ENCODE results near the gene ARHGAP6. TPM values are rescaled to one million over a fixed set of nuclear protein-coding genes. Genes with fewer than 3 reads are reported as not detected.

Gene ARHGAP6
- total RNA-seq, 1 donor from 2014 or later = 3.1 TPM

- Histone ChIP-seq H3K4me1 (no peaks in the 10 kb centered on the region), H3K4me3 (no peak overlapping the region), H3K27me3 (ENCODE audit: low read depth) (no peaks in the 10 kb centered on the region), H3K27ac (replicated peaks) (no peak overlapping the region), H3K9me3 (replicated peaks) (no peaks in the 10 kb centered on the region), H3K36me3 (no peaks in the 10 kb centered on the region)
- intact Hi-C loops (cut with micrococcal nuclease) = no loop called here
- no peak for DNase-seq
- TF ChIP-seq, protein P1, sequence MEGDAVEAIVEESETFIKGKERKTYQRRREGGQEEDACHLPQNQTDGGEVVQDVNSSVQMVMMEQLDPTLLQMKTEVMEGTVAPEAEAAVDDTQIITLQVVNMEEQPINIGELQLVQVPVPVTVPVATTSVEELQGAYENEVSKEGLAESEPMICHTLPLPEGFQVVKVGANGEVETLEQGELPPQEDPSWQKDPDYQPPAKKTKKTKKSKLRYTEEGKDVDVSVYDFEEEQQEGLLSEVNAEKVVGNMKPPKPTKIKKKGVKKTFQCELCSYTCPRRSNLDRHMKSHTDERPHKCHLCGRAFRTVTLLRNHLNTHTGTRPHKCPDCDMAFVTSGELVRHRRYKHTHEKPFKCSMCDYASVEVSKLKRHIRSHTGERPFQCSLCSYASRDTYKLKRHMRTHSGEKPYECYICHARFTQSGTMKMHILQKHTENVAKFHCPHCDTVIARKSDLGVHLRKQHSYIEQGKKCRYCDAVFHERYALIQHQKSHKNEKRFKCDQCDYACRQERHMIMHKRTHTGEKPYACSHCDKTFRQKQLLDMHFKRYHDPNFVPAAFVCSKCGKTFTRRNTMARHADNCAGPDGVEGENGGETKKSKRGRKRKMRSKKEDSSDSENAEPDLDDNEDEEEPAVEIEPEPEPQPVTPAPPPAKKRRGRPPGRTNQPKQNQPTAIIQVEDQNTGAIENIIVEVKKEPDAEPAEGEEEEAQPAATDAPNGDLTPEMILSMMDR (IDR thresholded peaks at IDR 0.05; ENCODE audit: borderline replicate concordance) = no peak
These were observed 474.8 kb downstream of the ARHGAP6 start for GRCh38 chrX:11190745-11191510.

DNA sequence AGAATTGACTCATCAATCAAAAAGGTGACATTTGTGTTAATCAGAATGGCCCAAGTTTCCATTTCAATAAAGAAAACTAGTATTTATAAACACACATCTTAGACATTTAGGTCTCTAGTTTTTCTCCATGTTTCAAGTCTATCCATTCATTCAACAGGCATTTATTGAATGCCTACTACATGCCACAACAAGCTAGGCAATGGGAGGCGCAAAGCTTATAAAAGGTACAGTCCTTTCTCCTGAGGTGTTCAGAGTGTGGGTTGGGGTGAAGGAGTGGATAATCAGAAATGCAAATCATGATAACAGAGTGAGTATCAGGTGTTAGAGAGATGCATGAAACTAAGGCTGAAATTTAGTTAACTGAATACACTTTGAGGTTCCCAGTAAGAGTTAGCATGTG, 476.6 kb downstream of the ARHGAP6 start:
- intact Hi-C loops (cut with micrococcal nuclease) = no loop called here
- no peaks in the 10 kb centered on the region for H3K27me3 ChIP-seq (ENCODE audit: low read depth)
- DNase-seq = no peak
- no peaks in the 10 kb centered on the region for H3K4me1 ChIP-seq
- no peaks in the 10 kb centered on the region for H3K36me3 ChIP-seq
- H3K27ac ChIP-seq (replicated peaks) = no peak overlapping the region
- TF ChIP-seq, protein P1 (IDR thresholded peaks at IDR 0.05; ENCODE audit: borderline replicate concordance) = no peak
- no peaks in the 10 kb centered on the region for H3K9me3 ChIP-seq (replicated peaks)
- H3K4me3 ChIP-seq = no peak overlapping the region

DNA sequence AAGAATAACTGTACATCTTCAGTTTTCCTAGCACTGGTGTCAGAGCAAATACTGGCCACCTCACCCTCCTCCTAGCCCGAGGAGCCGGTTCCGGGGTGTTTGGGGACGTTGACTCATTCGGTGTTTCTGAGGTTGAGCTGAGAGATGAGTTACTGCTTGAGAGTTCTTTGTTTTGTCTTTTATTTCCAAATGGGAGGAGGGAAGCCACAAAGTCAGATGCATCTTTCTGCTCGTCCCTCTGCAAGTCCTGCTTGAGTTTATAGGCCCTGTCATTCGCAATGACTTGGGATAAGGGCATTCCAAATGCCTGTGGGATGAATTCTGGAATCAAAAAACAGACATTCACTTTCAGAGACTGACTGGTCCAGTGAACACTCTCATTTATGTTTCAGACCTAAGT, 477.1 kb downstream of the ARHGAP6 start:
- intact Hi-C loops (cut with micrococcal nuclease) = no loop called here
- H3K4me1 ChIP-seq = no peaks in the 10 kb centered on the region
- DNase-seq = no peak
- TF ChIP-seq, protein P1 (IDR thresholded peaks at IDR 0.05; ENCODE audit: borderline replicate concordance) = no peak
- H3K36me3 ChIP-seq = no peaks in the 10 kb centered on the region
- no peaks in the 10 kb centered on the region for H3K9me3 ChIP-seq (replicated peaks)
- H3K27ac ChIP-seq (replicated peaks) = no peak overlapping the region
- H3K4me3 ChIP-seq = no peak overlapping the region
- H3K27me3 ChIP-seq (ENCODE audit: low read depth) = no peaks in the 10 kb centered on the region

DNA sequence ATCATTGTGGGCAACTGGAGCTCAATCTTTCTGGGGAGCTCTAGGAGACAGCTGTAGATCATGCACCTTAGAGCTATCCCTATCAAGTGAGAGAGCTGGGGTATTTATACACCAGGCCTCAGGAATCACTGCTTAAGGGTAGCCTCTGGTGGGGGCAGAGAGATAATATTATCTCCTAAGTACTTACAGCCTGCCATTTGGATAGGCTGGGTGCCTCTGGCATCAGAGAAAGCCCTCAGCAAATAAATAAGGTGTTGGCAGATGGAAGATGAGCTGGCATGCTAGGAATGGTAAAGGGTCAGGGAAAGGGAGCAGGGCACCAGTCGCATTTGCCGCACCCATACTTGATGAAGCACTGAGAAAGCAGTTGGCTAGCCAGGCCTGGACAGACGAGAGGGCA, 478.7 kb downstream of the ARHGAP6 start:
- Histone ChIP-seq H3K27me3 (ENCODE audit: low read depth) (no peaks in the 10 kb centered on the region), H3K27ac (replicated peaks) (no peak overlapping the region), H3K4me1 (no peaks in the 10 kb centered on the region), H3K9me3 (replicated peaks) (no peaks in the 10 kb centered on the region), H3K4me3 (no peak overlapping the region), H3K36me3 (no peaks in the 10 kb centered on the region)
- DNase-seq = no peak
- TF ChIP-seq, protein P1 (IDR thresholded peaks at IDR 0.05; ENCODE audit: borderline replicate concordance) = no peak
- intact Hi-C loops (cut with micrococcal nuclease) = no loop called here

DNA sequence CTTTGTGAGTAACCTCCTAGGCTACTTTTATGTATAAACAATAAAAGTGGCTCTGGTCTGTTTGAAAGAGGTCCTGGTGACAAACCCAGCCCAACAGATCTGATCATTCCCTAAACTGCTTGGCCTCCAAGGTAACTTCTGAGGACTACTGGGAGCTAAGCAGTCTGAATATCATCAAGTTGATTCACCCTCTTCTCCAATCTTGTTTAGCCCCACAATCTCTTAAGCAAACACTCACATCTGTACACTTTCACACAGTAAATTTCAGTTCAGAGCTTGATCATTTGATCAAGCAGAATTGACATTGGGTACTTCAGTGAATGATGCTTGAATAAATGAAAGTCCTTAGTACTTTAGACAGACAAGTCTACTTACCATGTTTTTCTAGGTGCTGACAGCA, 479.9 kb downstream of the ARHGAP6 start:
- Histone ChIP-seq H3K4me1 (no peaks in the 10 kb centered on the region), H3K4me3 (no peak overlapping the region), H3K9me3 (replicated peaks) (no peaks in the 10 kb centered on the region), H3K27me3 (ENCODE audit: low read depth) (no peaks in the 10 kb centered on the region), H3K36me3 (no peaks in the 10 kb centered on the region), H3K27ac (replicated peaks) (no peak overlapping the region)
- TF ChIP-seq, protein P1 (IDR thresholded peaks at IDR 0.05; ENCODE audit: borderline replicate concordance) = no peak
- DNase-seq = no peak
- intact Hi-C loops (cut with micrococcal nuclease) = no loop called here
